Activated CD8-positive, alpha-beta memory T cell treated with anti-CD3 and anti-CD28 coated beads, Interleukin-2, amount 50 U/mL, for 24 hours (primary cell): ENCODE data around the gene PIK3CD.
"Not testable (repeated sequence)": the region's sequence is repeated elsewhere in the genome, so short reads cannot be mapped to it uniquely, and the experiment has no call there.

Source experiments
- DNase-seq: peaks from one replicate; pipeline ENCODE4 v3.0.0-alpha.2; 2020; ENCODE audit errors: extremely low read depth

PIK3CD gene

GRCh38 chr1:9621032-9621431 is 30.5 kb upstream of the PIK3CD start:
- DNase-seq = no peak

DNA sequence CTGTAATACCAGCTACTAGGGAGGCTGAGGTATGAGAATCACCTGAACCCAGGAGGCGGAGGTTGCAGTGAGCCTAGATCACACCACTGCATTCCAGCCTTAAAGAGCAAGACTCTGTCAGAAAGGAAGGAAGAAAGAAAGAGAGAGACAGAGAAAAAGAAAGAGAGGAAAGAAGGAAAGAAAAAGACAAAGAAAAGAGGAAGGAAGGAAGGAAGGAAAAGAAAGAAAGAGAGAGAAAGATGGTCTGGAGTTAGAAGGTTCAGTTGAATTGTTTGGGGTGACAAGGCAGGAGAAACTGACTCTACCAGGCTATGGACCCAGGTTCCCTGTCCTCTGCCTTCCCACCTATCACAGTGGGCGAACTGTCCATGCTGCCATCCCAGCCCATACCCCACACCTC is 27.4 kb upstream of the PIK3CD start:
- no peak for DNase-seq

DNA sequence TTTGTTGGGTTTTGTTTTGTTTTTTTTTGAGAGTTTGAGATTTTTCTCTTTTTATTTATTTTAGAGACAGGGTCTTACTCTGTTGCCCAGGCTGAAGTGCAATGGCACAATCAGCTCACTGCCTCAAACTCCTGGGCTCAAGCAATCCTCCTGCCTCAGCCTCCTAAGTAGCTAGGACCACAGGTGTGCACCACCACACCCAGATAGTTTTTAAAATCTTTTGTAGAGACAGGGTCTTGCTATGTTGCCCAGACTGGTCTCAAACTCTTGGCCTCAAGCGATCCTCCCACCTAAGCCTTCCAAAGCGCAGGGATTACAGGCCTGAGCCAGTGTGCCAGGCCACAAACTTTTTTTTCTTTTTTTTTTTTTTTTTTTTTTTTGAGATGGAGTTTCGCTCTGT is 26.5 kb upstream of the PIK3CD start:
- DNase-seq = not testable (repeated sequence)

DNA sequence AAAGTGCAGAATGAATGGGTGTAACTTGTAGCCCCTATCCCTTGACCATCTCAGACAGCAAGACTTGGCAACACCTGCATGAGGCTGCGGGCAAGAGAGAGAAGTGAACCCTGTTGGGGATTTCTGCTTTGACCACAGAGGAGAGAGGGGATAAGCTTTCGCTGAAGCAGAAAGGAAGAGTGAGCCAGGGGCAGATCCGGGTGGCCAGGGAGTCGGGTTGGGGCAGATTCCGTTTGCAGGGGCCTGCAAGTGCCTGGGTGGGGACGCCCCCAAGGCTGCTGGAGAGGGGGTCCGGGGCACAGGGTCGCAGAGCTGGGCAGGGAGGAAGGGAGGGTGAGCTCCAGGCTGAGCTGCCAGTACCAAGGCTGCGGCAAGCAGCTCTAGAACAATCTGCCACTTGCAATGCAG is 25.3 kb upstream of the PIK3CD start:
- no peak for DNase-seq

DNA sequence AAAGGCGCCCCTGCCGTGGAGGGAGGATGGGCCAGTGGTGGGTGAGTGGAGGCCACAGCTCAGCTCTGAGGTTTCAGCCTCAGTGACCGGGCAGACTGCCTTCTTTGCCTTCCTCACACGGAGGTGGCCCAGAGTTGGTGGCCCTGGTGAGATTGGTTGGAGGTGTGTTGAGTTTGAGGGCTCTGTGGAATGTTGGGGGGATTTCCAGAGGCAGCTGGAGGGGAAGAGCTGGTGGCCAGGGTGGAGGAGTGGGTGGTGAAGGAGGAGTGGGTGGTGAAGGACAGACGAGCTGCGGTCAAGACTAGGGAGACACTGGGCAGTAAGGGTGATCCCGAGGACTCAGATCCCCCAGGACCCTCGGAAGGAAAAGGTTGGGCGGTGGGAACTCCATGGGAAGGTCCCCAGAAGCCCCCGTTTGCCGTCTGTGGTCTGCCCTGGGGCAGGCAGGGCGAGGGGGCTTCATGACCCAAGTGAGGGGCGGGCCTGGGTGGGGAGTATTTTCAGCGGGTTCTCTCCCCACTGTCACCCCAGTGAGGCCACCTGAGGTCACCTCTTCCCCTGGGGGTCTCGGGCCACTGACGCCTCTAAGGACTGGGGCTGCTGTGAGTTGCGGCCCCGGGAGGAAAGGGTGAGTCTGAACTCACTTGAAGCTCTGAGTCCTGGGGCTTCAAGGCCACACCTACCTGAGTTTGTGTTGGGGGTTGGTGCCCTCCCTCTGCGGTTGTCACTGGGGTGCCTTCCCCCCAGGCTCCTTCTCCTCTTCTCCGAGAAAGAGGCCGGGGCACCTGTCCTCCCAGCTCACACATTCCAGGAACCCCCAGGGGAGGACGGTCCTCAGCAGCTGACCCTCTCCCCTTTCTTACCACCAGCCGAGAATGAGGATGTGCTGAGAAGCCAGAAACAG is 22.7 kb upstream of the PIK3CD start:
- DNase-seq = no peak

- peak; percentile 56 for DNase-seq
These were observed 21.9 kb upstream of the PIK3CD start for GRCh38 chr1:9629445-9630201.

GRCh38 chr1:9630331-9631111 is 21.0 kb upstream of the PIK3CD start:
- DNase-seq = no peak

GRCh38 chr1:9631613-9632012 is 19.9 kb upstream of the PIK3CD start:
- no peak for DNase-seq

- DNase-seq = no peak
These were observed 18.0 kb upstream of the PIK3CD start for GRCh38 chr1:9633493-9633892.

DNA sequence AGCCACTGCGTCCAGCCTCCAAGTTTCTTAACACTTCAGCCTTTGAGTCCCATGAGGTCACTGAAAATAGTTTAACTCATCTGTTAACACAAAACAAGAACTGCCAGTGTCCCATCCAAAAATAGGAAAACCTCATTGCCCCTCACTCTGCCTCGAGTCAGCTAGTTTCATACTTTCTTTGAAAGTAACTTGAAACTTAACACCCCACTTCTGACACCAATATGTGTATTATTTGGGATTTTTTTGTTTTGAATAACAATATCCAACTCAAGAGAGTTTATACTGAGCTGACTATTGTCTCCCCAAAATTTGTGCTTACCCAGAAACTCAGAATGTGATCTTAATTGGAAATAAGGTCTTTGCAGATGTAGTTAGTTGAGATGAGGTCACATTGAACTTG is 16.9 kb upstream of the PIK3CD start:
- no peak for DNase-seq

DNA sequence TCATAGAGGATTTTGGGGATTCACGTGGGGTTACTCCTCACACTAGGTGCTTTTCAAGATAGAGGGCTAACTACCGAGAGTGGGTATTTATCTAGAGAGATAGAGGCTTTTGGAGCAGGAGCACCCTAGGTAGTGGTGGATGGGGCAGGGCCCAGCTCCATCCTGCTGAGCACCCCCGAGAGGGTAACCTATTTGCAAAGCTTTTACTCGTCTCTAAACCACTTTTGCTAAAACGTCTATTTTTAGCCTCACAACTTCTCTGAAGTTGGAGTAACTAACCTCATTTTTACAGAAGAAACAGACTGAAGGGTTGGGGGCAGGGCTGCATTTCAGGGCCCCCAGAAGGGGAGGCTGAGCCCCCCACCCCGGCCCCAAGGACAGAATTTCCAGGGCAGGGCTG is 12.3 kb upstream of the PIK3CD start:
- no peak for DNase-seq

GRCh38 chr1:9643351-9644256 is 7.9 kb upstream of the PIK3CD start:
- no peak for DNase-seq

GRCh38 chr1:9646037-9646436 is 5.5 kb upstream of the PIK3CD start:
- DNase-seq = no peak

DNA sequence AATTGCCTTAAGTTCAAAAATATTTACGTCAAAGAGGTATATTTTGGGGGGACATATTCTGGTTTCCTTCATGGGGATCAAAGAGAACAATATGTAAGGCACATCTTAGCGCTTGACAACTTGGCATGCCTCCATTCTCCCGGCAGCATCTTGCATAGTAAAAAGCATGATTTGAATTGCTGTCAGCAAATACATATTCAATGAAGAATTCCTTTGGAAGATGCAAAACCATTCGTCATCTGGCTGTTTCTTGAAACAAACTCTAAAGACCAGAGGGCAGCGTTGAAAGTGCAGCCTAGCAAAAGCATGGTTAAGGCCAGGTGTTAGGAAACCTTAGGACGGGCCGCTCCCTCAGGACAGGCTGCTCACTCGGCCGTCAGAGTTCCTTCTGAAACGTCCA is 3.4 kb upstream of the PIK3CD start:
- no peak for DNase-seq

DNA sequence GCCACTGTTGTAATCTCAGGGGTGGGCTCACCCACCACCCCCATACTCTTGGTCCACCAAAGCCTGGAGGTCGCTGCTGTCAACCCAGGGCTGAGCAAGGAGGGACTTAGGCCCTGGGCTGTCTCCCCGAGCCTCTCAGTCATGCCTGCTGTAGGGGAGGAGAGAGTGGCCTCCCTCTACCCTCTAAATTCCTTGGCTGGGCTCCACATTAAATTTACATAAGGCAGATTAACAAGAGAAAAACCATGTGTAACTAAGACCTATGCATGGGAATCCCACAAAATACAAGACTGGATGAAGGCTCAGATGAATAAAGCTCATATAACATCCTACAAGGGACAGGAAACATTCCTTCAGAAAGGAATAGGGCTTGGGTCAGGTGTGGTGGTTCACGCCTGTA is 1.8 kb upstream of the PIK3CD start:
- no peak for DNase-seq

- DNase-seq = no peak
These were observed 339 bp upstream of the PIK3CD start for GRCh38 chr1:9651220-9651564.

GRCh38 chr1:9652379-9653209 is 1.1 kb downstream of the PIK3CD start:
- no peak for DNase-seq

DNA sequence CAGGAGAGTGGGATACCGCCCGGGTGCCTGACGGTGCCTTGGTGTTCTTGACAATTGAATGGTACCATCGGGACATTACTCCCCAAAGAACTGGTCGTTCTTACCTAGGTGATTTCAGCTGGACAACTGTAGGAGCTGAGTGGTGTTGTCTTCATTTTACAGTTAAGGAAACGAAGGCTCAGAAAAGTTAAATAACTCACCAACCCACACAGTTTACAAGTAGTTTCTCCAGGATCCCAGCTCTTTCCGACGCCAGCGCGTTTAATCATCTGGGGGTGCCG is 1.6 kb downstream of the PIK3CD start:
- DNase-seq = no peak

DNA sequence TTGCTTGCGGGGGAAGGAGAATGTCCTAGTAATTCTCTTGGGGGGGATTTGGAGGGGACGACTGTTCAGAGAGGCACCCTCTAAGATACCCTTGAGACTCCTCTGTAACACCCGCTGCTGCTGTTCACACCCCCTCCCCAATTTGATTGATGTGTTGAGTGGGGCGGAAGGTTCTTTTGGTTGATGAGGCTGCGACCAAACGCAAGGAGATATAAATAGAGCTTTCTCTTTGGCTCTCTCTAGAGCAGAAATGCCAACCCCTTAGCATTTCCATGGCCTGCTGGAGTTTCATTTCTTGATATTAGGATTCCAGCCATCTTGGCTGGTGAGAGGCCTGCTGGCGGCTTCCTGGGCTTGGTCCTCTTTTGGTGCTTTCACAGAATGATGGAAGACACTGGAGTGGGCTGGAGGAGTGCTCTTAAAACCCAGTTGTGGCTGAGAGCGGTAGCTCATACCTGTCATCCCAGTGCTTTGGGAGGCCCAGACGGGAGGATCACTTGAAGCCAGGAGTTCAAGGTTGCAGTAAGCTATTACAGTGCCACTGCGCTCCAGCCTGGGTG is 2.0 kb downstream of the PIK3CD start:
- no peak for DNase-seq

DNA sequence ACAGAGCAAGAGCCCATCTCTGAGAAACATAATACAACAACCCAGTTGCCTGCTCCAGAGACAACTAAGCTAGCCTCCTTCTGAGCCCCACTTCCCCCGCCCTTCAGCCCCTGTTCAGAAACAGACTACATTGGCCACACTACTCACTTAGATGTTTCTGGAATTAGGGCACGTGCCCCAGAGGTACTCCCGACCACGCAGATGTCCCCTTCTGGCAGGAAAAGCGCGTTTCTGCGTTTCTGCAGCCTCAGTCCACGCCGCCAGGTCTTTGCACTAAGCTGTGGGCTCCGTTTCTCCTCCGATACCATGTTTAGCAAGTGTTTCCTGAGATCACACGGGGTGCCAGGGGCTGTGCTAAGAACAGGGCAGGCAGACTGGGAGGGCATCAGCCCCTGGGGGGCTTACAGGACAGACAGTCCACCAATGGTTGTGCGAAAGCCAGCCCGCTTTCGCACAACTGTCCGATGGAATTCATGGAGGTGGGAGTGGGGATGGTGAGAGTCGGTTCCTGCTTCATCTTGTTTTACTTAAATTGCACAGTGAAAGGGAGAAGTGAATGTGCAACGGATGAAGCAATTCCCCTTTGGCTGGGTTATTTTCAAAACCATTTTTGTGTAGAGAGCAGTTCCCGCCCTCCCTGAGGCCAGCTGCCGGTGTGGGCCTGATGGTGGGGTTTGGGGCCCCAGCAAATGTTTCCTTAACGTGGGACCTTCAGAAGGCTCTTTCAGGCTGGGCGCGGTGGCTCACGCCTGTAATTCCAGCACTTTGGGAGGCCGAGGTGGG is 2.7 kb downstream of the PIK3CD start:
- DNase-seq = no peak
